IPS-NIHi7 (cell line): ENCODE results near the gene CHST8.
"Not testable (repeated sequence)": the region's sequence is repeated elsewhere in the genome, so short reads cannot be mapped to it uniquely, and the experiment has no call there.

Experiments
- DNase-seq: peaks from one replicate; pipeline ENCODE4 v3.0.0; 2012; ENCODE audit warnings: mixed read lengths; ENCODE audit errors: extremely low spot score

The CHST8 gene

GRCh38 chr19:33618363-33618762 lies 3.4 kb upstream of the CHST8 start:
- DNase-seq: not testable (repeated sequence)

- no peak for DNase-seq
Observed at GRCh38 chr19:33618884-33619283, 2.9 kb upstream of the CHST8 start.

- no peak for DNase-seq
Observed at GRCh38 chr19:33620611-33621010, 1.1 kb upstream of the CHST8 start.

GRCh38 chr19:33621065-33621785 lies 528 bp upstream of the CHST8 start:
- no peak for DNase-seq

GRCh38 chr19:33622505-33622808 lies 704 bp downstream of the CHST8 start:
- peak; percentile 38 for DNase-seq

- no peak for DNase-seq
Observed at GRCh38 chr19:33622809-33623511, 1.2 kb downstream of the CHST8 start.

- no peak for DNase-seq
Observed at GRCh38 chr19:33624586-33624985, 2.8 kb downstream of the CHST8 start.

GRCh38 chr19:33627526-33627925 lies 5.8 kb downstream of the CHST8 start:
- no peak for DNase-seq

GRCh38 chr19:33627962-33628839 lies 6.4 kb downstream of the CHST8 start:
- DNase-seq: no peak

- DNase-seq: no peak
Observed at GRCh38 chr19:33628921-33629825, 7.4 kb downstream of the CHST8 start.

- DNase-seq: no peak
Observed at GRCh38 chr19:33629826-33630375, 8.1 kb downstream of the CHST8 start.

GRCh38 chr19:33630880-33631608 lies 9.3 kb downstream of the CHST8 start:
- DNase-seq: no peak

GRCh38 chr19:33631609-33631973 lies 9.8 kb downstream of the CHST8 start:
- no peak for DNase-seq

- no peak for DNase-seq
Observed at GRCh38 chr19:33634361-33635091, 12.8 kb downstream of the CHST8 start.

GRCh38 chr19:33638167-33639034 lies 16.6 kb downstream of the CHST8 start:
- DNase-seq: no peak

- DNase-seq: no peak
Observed at GRCh38 chr19:33639035-33639681, 17.4 kb downstream of the CHST8 start.

GRCh38 chr19:33640773-33641172 lies 19.0 kb downstream of the CHST8 start:
- no peak for DNase-seq

- no peak for DNase-seq
Observed at GRCh38 chr19:33641261-33641660, 19.5 kb downstream of the CHST8 start.
